GM18502 (cell line): ENCODE results near the gene SCUBE1.

Experiments
- ATAC-seq: cut with Tn5 transposase; IDR thresholded peaks from one replicate; pipeline ENCODE4 v1.9.1; 2021; ENCODE audit warnings: mild to moderate bottlenecking; ENCODE audit not compliant: unreplicated experiment, poor library complexity

The SCUBE1 gene

GRCh38 chr22:43331069-43331451, 12.1 kb downstream of the SCUBE1 start:
- no peak for ATAC-seq

DNA sequence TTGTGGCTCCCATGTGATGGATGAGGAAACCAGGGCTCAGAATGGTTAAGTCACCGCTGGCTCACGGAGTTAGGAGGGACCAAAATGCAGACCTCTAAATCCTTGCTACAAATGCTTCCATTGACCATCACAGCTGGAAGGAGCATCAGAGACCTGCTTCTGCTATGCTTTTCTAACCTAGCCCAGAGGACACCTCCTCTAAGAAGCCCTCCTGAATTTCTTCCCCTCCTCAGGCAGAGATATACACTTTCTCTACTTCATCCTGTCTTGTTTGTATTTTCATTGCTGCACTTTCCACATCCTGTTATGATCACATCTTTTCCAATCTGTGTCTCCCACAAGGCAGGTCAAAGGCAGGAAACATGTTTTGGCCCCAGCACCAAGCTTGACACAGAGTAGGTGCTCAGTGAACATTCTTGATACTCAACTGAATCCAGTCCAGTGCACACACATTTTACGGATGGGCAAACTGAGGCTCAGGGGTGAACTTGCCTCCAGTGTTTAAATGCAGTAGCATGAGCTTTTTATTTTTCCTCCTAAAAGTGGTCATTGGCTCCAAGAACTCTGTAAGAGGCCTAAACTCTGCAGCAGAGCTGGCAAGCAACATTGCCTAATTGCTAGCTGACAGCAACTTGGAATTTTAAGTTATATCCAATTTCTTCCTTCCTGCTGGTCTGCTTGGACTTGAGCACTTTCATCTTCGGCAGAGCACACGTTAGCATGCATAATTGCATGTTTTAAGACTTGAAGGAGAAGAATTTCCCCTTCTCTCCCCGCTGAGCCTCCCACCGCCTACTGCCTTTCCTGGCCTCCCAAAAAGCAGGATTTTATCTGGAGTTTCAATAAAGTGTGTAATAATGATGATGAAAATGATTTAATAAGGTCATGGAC, 12.7 kb downstream of the SCUBE1 start:
- no peak for ATAC-seq

DNA sequence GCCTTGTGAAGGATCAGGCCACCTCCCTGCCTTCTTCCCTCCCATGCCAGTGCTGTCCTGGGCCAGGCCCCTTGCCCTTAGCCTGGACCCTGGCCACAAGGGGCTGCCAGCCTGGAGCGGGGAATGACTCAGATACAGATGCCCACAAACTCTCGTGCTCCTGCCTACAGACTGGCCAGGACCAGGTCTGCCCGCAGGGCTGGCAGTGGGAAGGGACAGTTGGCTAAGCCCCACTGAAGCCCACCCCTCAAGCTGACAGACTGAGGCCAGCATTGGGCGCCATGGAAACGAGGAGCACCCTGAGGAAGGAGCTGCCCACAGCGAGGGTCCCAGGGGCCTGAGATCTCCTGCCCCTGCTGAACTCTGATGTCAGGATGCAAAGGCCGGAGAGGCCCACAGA, 14.1 kb downstream of the SCUBE1 start:
- no peak for ATAC-seq

- no peak for ATAC-seq
These were observed 16.1 kb downstream of the SCUBE1 start for GRCh38 chr22:43327157-43327438.

DNA sequence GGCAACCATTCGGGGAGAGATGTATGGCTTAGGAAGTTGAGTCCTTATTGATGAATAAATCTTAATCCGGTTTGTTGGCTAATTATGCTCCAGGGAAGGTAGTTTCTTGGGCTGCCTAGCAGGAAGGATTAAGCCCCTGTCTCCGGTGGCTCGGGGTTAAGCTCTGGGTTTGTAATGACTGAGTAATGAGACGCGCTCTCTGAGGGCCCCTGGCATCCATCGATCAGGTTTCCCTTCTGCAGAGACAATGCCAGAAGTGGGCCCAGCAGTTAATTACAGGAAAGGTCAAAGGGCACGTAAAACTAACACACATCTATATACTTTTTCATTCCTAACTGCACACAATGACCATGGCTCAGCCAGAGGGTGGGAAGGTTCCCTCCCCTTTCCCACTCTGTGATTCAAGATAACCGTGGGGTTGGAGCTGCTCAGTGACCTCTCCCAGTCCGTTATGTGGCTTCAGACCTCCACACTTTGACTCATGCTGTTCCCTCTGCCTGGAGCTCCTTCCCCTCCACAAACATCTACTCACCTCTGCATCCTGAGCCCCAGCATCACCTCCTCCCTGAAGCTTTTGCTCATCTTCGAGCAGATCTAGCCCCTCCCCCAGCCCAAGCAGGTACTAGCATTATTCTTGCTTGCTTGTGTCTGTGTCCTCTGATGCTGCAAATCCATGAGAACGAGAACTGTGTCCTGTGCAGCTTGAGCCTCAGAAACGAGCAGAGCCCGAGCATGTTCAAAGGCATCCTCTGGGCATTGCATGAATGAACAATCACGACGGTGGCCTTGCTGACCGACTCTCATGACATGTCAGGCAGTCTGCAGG, 16.6 kb downstream of the SCUBE1 start:
- no peak for ATAC-seq

DNA sequence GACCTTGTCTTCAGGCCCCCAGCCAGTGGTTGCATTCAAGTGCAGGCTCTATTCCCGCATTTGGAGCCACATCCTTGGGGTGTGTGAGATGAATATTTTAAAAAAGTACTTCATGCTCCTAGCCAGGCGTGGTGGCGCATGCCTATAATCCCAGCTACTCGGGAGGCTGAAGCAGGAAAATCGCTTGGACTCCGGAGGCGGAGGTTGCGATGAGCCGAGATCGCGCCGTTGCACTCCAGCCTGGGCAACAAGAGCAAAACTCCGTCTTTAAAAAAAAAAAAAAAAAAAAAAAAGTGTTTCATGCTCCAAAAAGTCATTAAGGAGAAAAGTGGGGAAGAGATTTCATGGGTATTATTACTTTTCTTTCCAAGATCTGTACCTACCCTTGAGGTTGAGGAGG, 18.0 kb downstream of the SCUBE1 start:
- ATAC-seq: no peak

- ATAC-seq: no peak
These were observed 21.9 kb downstream of the SCUBE1 start for GRCh38 chr22:43320943-43321900.

GRCh38 chr22:43319661-43320486, 23.3 kb downstream of the SCUBE1 start:
- no peak for ATAC-seq

GRCh38 chr22:43317239-43317638, 25.9 kb downstream of the SCUBE1 start:
- ATAC-seq: no peak

DNA sequence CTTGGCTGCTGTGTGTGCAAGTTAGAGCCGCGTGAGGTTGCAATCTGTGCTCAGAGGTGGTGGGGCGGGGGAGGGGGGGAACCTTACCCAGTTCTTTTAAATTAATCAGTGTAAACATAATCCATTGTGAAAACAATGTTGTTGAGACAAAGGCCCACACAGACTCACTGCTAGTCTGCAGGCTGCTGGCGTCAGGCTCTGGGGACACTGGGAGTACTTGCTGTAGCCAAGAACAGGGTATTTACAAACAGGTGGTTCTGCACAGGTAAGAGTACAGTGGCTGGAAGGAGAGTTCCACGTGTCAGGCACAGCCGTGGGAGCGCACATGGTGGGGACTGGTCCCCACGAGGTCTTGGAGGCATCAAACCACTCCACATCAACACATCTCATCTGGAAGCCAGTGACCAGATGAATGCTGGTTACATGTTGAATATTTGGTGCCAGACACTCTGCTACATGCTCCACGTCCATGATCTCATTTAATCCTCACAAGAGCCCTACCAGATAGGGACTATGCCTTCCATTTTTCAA, 27.4 kb downstream of the SCUBE1 start:
- ATAC-seq: no peak

GRCh38 chr22:43314611-43315010, 28.6 kb downstream of the SCUBE1 start:
- ATAC-seq: no peak

- ATAC-seq: no peak
These were observed 29.2 kb downstream of the SCUBE1 start for GRCh38 chr22:43313890-43314474.

GRCh38 chr22:43313244-43313889, 29.8 kb downstream of the SCUBE1 start:
- ATAC-seq: no peak

GRCh38 chr22:43312608-43313007, 30.6 kb downstream of the SCUBE1 start:
- ATAC-seq: no peak

GRCh38 chr22:43310798-43311197, 32.4 kb downstream of the SCUBE1 start:
- ATAC-seq: no peak

DNA sequence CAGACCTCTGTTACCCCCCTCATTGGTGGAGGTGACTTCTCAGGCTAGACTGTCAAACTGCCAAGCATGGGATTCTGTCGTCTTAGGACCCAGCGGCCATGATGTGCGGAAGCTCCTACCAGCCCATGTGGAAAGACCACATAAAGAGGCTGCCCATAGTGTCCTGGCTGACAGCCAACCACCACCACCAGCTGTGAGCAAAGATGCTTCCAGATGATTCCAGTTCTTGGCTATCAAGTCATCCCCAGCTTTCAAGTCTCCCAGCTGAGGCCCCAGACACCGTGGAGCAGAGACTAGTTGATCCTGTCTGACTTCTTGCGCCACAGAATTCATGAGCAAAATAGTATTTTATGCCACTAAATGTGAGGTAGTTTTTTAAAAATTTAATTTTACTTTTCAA, 32.9 kb downstream of the SCUBE1 start:
- ATAC-seq: no peak

- no peak for ATAC-seq
These were observed 34.3 kb downstream of the SCUBE1 start for GRCh38 chr22:43308836-43309235.

- ATAC-seq: no peak
These were observed 34.9 kb downstream of the SCUBE1 start for GRCh38 chr22:43308060-43308830.
